ENCODE results near the gene CNBP.
"Not testable (repeated sequence)": the region's sequence is repeated elsewhere in the genome, so short reads cannot be mapped to it uniquely, and the experiment has no call there.

The CNBP gene

DNA sequence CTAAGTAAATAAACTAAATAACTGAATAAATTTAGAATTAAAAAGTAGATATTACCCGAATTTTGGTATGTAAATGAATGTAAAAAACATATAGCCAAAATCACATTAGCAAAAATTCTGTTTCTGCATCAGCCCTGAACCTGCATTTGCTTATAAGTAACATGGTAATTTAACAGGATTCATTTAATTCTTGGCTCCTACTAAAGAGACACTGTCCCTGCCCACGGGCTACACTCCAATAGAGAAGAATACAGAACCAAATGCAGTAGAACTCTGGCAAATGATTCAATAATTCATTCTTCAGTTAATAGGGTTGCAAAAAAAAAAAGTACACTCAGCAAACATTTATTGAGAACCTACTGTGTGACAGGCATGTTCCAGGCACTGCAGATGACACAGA, 20.8 kb upstream of the CNBP start:
- TF ChIP-seq, protein P1, sequence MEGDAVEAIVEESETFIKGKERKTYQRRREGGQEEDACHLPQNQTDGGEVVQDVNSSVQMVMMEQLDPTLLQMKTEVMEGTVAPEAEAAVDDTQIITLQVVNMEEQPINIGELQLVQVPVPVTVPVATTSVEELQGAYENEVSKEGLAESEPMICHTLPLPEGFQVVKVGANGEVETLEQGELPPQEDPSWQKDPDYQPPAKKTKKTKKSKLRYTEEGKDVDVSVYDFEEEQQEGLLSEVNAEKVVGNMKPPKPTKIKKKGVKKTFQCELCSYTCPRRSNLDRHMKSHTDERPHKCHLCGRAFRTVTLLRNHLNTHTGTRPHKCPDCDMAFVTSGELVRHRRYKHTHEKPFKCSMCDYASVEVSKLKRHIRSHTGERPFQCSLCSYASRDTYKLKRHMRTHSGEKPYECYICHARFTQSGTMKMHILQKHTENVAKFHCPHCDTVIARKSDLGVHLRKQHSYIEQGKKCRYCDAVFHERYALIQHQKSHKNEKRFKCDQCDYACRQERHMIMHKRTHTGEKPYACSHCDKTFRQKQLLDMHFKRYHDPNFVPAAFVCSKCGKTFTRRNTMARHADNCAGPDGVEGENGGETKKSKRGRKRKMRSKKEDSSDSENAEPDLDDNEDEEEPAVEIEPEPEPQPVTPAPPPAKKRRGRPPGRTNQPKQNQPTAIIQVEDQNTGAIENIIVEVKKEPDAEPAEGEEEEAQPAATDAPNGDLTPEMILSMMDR (IDR thresholded peaks at IDR 0.05; ENCODE audit: borderline replicate concordance, control extremely low read depth, extremely low read depth, insufficient read depth, missing control alignments), result no peak
- DNase-seq (ENCODE audit: low spot score), result no peak
- in situ Hi-C loops (cut with MboI; ENCODE audit: low sequenced_read_pairs, unreplicated experiment), result no loop called here

DNA sequence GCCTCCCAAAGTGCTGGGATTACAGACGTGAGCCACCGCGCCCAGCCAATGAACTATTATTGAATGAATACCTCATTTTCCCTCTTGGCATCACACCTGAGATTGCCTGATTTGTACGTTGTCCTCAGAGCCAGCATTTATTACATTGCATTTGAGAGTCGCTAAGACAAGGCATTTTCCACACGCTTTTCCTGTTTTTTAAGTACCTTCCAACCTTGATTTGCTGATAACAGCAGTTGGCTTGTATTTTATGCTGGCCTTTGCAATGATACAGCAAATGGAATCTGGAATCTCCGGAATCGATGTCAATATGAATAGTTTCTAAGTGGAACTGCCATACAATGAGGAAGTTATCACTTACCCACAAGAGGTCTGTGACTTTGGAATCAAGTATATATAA, 15.7 kb upstream of the CNBP start:
- in situ Hi-C loops (cut with MboI; ENCODE audit: low sequenced_read_pairs, unreplicated experiment), result no loop called here

DNA sequence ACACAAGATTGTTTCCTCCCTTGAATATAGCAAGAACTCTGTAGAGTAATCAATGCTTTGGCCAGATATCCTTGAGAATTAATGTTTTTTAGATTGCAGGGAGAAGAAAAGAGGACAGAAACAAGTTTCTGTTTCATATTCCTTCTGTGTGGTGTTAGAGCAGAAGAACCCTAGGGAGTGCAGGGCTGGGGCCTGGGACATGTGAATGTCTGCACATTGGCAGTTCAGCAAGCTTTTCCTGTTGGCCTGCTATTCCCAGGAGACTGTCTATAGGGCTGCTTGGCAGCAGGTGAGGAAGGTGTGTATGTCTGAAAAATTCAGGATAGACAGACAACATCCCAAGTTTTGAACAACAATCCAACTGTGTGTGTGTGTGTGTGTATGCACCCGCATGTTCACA, 13.6 kb upstream of the CNBP start:
- DNase-seq (ENCODE audit: low spot score), result no peak
- TF ChIP-seq, protein P1 (IDR thresholded peaks at IDR 0.05; ENCODE audit: borderline replicate concordance, control extremely low read depth, extremely low read depth, insufficient read depth, missing control alignments), result no peak
- in situ Hi-C loops (cut with MboI; ENCODE audit: low sequenced_read_pairs, unreplicated experiment), result no loop called here

More for the DNA sequence above, 15.7 kb upstream of the CNBP start:
- TF ChIP-seq, protein P1 (IDR thresholded peaks at IDR 0.05; ENCODE audit: borderline replicate concordance, control extremely low read depth, extremely low read depth, insufficient read depth, missing control alignments), result no peak
- DNase-seq (ENCODE audit: low spot score), result no peak

DNA sequence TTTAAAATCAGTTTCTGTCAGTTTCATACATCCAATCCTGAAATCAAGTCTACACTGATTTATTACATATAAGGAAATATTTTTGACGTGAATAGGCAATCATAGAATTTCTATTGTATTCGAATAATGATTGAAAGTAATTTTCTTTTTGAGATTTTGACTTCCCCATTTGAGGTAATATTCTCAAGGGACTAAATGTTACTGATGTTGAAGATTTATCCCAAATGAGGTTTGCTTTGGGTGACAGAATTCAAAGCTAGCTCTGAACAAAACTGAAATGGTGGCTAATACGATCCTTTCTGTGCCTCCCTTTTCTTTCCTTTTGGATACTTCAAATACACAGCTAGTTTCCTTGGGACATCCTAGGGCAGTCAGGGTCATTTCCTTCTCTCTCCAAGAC, 12.9 kb upstream of the CNBP start:
- in situ Hi-C loops (cut with MboI; ENCODE audit: low sequenced_read_pairs, unreplicated experiment), result no loop called here

DNA sequence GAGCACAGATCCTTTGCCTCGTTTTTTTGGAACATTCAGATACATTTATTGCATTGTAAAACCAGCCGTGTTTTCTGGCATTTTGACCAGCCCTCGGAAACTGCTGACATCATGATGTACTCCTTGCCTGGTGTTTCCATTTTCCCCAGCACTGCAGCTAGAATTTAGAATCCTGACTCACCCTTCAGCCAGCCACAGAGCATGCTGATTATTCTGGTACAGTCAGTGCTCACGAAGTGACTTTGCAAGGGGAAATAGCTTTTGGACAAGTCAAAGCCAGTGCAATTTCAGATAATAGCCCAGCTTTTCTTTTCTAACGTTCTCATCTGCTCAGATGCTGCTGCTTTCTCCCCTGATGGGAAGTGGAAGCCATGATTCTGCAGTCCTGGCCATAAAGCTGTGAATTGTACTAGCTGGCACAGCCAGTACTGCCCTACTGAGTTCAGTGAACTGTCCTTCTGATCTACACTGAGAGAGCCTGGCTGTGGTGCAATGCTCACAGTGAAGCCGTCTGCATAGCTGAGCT, 12.1 kb upstream of the CNBP start:
- DNase-seq (ENCODE audit: low spot score), result no peak
- in situ Hi-C loops (cut with MboI; ENCODE audit: low sequenced_read_pairs, unreplicated experiment), result no loop called here
- TF ChIP-seq, protein P1 (IDR thresholded peaks at IDR 0.05; ENCODE audit: borderline replicate concordance, control extremely low read depth, extremely low read depth, insufficient read depth, missing control alignments), result no peak

More for the DNA sequence above, 12.9 kb upstream of the CNBP start:
- no peak for DNase-seq (ENCODE audit: low spot score)
- TF ChIP-seq, protein P1 (IDR thresholded peaks at IDR 0.05; ENCODE audit: borderline replicate concordance, control extremely low read depth, extremely low read depth, insufficient read depth, missing control alignments), result no peak

DNA sequence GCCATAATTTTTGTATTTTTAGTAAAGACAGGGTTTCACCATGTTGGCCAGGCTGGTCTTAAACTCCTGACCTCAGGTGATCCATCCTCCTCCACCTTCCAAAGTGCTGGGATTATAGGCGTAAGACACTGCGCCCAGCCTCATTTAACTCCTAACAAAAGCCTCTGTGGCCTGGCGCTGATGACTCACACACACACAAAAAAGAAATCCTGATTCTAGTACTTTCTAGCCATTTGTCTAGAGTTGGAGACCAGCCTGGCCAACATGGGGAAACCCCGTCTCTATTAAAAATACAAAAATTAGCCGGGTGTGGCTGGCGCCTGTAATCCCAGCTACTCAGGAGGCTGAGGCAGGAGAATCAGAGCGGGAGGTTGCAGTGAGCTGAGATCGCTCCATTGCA, 6.1 kb upstream of the CNBP start:
- in situ Hi-C loops (cut with MboI; ENCODE audit: low sequenced_read_pairs, unreplicated experiment); DNase-seq (ENCODE audit: low spot score): not testable (repeated sequence)

DNA sequence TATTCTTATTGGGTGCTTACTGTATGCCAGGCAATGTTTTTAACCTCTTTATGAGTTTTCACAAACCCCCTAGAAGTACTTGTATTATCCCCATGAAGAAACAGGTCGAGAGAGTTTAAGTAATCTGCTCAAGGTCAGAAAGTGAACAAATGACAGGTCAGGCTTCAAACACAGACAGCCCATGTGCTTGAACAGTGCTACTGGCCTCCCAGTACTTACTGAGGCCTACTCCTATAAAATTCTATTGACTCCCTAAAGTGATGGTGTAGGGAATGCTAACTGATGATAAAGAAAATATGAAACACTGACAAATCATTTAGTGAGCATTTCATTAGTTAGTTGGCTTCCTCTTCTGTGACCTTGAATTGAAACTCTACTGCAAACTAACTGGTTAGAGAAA, 4.2 kb upstream of the CNBP start:
- TF ChIP-seq, protein P1 (IDR thresholded peaks at IDR 0.05; ENCODE audit: borderline replicate concordance, control extremely low read depth, extremely low read depth, insufficient read depth, missing control alignments), result no peak
- DNase-seq (ENCODE audit: low spot score), result no peak
- in situ Hi-C loops (cut with MboI; ENCODE audit: low sequenced_read_pairs, unreplicated experiment), result no loop called here

Data from GM13976 (cell line).